Upper lobe of right lung (tissue), 1 donor: Measurements from ENCODE around the gene AMBN. TPM values are rescaled to one million over a fixed set of nuclear protein-coding genes. Genes with fewer than 3 reads are reported as not detected.

ENCODE experiments used
- ATAC-seq: fragments of 200-7000 bp; cut with Tn5 transposase; one replicate; pipeline ENCODE4 v1.9.1; 2020; ENCODE audit warnings: mild to moderate bottlenecking, moderate library complexity
- DNase-seq: peaks from one replicate; pipeline ENCODE4 v3.0.0-alpha.2; 2020
- H3K27ac ChIP-seq: fragments of 200-600 bp; one replicate; pipeline ENCODE4 v1.8.0; 2022
- H3K27me3 ChIP-seq: fragments of 200-600 bp; one replicate; pipeline ENCODE4 v1.8.0; 2022; ENCODE audit warnings: mild to moderate bottlenecking
- H3K36me3 ChIP-seq: fragments of 200-600 bp; one replicate; pipeline ENCODE4 v1.8.0; 2022
- H3K4me1 ChIP-seq: fragments of 200-600 bp; one replicate; pipeline ENCODE4 v1.8.0; 2022
- H3K4me3 ChIP-seq: fragments of 200-600 bp; one replicate; pipeline ENCODE4 v1.8.0; 2022; ENCODE audit warnings: mild to moderate bottlenecking
- H3K9me3 ChIP-seq: fragments of 200-600 bp; one replicate; pipeline ENCODE4 v1.8.0; 2022
- CTCF ChIP-seq: fragments of 200-600 bp; IDR thresholded peaks from one replicate; pipeline ENCODE4 v1.8.0; 2022; ENCODE audit warnings: antibody characterized with exemption
- intact Hi-C: fragments of 100-400 bp; cut with DNase I; formaldehyde crosslinking; loops from one replicate; pipeline ENCODE4 v1.11.0; 2022
- total RNA-seq: library from RNA; stranded (reverse); fragmentation: NEBNext Ultra II Directional; extraction: Animal tissue kit (Norgen Biotek cat#: 25700); gene quantifications from one replicate; pipeline ENCODE4 v1.2.1, GENCODE V29; 2021
- donor health status: DM: no; HTN: yes; CAD: no; lungs with severe emphysema.

AMBN gene
- total RNA-seq, 1 donor from 2014 or later = not detected

GRCh38 chr4:70613306-70614183 lies 21.5 kb downstream of the AMBN start:
- ATAC-seq = peak; percentile 25
- no peaks in the 10 kb centered on the region for H3K36me3 ChIP-seq
- intact Hi-C loops = no loop called here
- peak overlapping the region; percentile 24 for H3K4me3 ChIP-seq
- no peak for DNase-seq
- H3K4me1 ChIP-seq = no peaks in the 10 kb centered on the region
- H3K27ac ChIP-seq = no peak overlapping the region
- H3K27me3 ChIP-seq = no peaks in the 10 kb centered on the region
- no peak for TF ChIP-seq CTCF
- no peaks in the 10 kb centered on the region for H3K9me3 ChIP-seq

- ATAC-seq = no peak
- no peak overlapping the region for H3K27ac ChIP-seq
Observed at GRCh38 chr4:70614184-70614555, 22.1 kb downstream of the AMBN start.

GRCh38 chr4:70619288-70619687 lies 27.2 kb downstream of the AMBN start:
- H3K36me3 ChIP-seq = no peaks in the 10 kb centered on the region
- ATAC-seq (no peak), DNase-seq (no peak)
- no peaks in the 10 kb centered on the region for H3K9me3 ChIP-seq
- no peaks in the 10 kb centered on the region for H3K27me3 ChIP-seq
- H3K4me1 ChIP-seq = no peaks in the 10 kb centered on the region
- H3K4me3 ChIP-seq = no peak overlapping the region
- H3K27ac ChIP-seq = no peak overlapping the region
- TF ChIP-seq CTCF = no peak
- intact Hi-C loops = no loop called here

More at GRCh38 chr4:70614184-70614555, 22.1 kb downstream of the AMBN start:
- intact Hi-C loops = no loop called here
- TF ChIP-seq CTCF = no peak
- Histone ChIP-seq H3K4me1 (no peaks in the 10 kb centered on the region), H3K4me3 (peak overlapping the region; percentile 24), H3K27me3 (no peaks in the 10 kb centered on the region), H3K9me3 (no peaks in the 10 kb centered on the region), H3K36me3 (no peaks in the 10 kb centered on the region)
- no peak for DNase-seq

- DNase-seq (no peak), ATAC-seq (no peak)
- no peak overlapping the region for H3K27ac ChIP-seq
- H3K9me3 ChIP-seq = no peaks in the 10 kb centered on the region
- H3K27me3 ChIP-seq = no peaks in the 10 kb centered on the region
- no peak overlapping the region for H3K4me3 ChIP-seq
- no peaks in the 10 kb centered on the region for H3K36me3 ChIP-seq
- intact Hi-C loops = no loop called here
- H3K4me1 ChIP-seq = no peaks in the 10 kb centered on the region
- TF ChIP-seq CTCF = no peak
Observed at GRCh38 chr4:70619778-70620177, 27.7 kb downstream of the AMBN start.

GRCh38 chr4:70623323-70623722 lies 31.3 kb downstream of the AMBN start:
- H3K27me3 ChIP-seq = no peaks in the 10 kb centered on the region
- no peak for TF ChIP-seq CTCF
- H3K4me1 ChIP-seq = no peaks in the 10 kb centered on the region
- H3K27ac ChIP-seq = no peak overlapping the region
- H3K9me3 ChIP-seq = no peaks in the 10 kb centered on the region
- DNase-seq = no peak
- no peaks in the 10 kb centered on the region for H3K36me3 ChIP-seq
- intact Hi-C loops = no loop called here
- no peak for ATAC-seq
- no peak overlapping the region for H3K4me3 ChIP-seq
